ENCODE results near the gene CRYBG3. TPM values are rescaled to one million over a fixed set of nuclear protein-coding genes. Genes with fewer than 3 reads are reported as not detected.

CRYBG3 gene
- total and polyA plus RNA-seq, 2 of the 13 experiments (the other 11 are each of a cell fraction or from before 2014, with no cell fraction given), result 3.8 to 15.9 TPM

DNA sequence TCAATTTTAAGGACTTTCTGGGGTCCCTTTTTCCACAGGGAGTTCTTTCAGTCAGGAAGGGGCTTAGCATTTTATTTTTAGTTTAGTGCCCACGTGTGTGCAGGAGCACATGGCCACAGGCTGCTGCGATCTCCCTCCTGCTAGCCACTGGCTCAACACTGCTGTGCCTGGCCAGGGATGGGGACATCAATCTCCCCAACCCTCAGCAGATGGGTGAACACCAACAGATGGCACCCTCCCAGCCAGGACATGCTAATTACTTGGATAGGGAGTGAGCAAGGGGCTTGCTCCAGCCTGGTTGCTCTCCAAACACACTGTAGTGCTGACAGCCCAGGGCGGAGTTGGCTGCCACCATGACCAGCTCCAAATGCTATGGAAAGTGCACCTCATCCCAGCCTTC is 157.8 kb downstream of the CRYBG3 start:
- H3K4me3 ChIP-seq (replicated peaks in 1 of 3; ENCODE audit: insufficient read depth in 1 of 3, low read depth in 2 of 3, low read length in 3 of 3), result no peak overlapping the region
- no peak overlapping the region for H2AFZ ChIP-seq (ENCODE audit: low read length)
- H3K36me3 ChIP-seq (replicated peaks in 1 of 2; ENCODE audit: control insufficient read depth in 1 of 2, insufficient read depth in 2 of 2, low read length in 2 of 2), result no peaks in the 10 kb centered on the region
- H3K27me3 ChIP-seq (ENCODE audit: control insufficient read depth in 1 of 2, insufficient read depth in 2 of 2, low read length in 2 of 2), result no peaks in the 10 kb centered on the region
- H3K79me2 ChIP-seq (ENCODE audit: insufficient read depth, low read length), result no peaks in the 10 kb centered on the region
- CTCF ChIA-PET (ENCODE audit: low intra/inter-chr PET ratio, low total read pairs), result no interaction called here
- no peak for TF ChIP-seq KDM1A (CRISPR knock-in tag; IDR thresholded peaks at IDR 0.05)
- no peak for TF ChIP-seq ZNF496 (CRISPR knock-in tag; IDR thresholded peaks at IDR 0.05; ENCODE audit: insufficient replicate concordance)
- no peak for TF ChIP-seq SNRNP70 (IDR thresholded peaks at IDR 0.05; ENCODE audit: low read depth, low read length)
- TF ChIP-seq HOXA3 (CRISPR knock-in tag; IDR thresholded peaks at IDR 0.05), result no peak
- TF ChIP-seq ZNF891 (CRISPR knock-in tag; IDR thresholded peaks at IDR 0.05), result no peak
- peak; percentile 51 for TF ChIP-seq MAX (IDR thresholded peaks at IDR 0.05)
- TF ChIP-seq PAWR (CRISPR knock-in tag; IDR thresholded peaks at IDR 0.05; ENCODE audit: borderline replicate concordance), result no peak
- TF ChIP-seq, protein P1, sequence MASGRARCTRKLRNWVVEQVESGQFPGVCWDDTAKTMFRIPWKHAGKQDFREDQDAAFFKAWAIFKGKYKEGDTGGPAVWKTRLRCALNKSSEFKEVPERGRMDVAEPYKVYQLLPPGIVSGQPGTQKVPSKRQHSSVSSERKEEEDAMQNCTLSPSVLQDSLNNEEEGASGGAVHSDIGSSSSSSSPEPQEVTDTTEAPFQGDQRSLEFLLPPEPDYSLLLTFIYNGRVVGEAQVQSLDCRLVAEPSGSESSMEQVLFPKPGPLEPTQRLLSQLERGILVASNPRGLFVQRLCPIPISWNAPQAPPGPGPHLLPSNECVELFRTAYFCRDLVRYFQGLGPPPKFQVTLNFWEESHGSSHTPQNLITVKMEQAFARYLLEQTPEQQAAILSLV (CRISPR knock-in tag; IDR thresholded peaks at IDR 0.05; ENCODE audit: borderline replicate concordance), result no peak
- H3K9me3 ChIP-seq (ENCODE audit: low read length), result no peaks in the 10 kb centered on the region
- POLR2A ChIA-PET, result no interaction called here
- no peak overlapping the region for H3K9ac ChIP-seq (ENCODE audit: insufficient read depth, low read depth, low read length)
- H4K20me1 ChIP-seq (ENCODE audit: insufficient read depth, low read length), result no peaks in the 10 kb centered on the region
- in situ Hi-C loops (cut with HindIII; ENCODE audit: extremely low pct_ligation_motif_present, low pct_unique_long_range_greater_than_20kb) (no loop called here), intact Hi-C loops (cut with micrococcal nuclease; ENCODE audit: unreplicated experiment) (no loop called here)
- no TSS peak for BruUV-seq (replicated peaks)
- FAIRE-seq (no peak), ATAC-seq (peak; percentile 81), DNase-seq (ENCODE audit: low spot score) (peak; percentile 5)
- H3K4me2 ChIP-seq (ENCODE audit: low read depth, low read length), result no peak overlapping the region
- peaks cover 28% of the 10 kb centered on the region for H3K4me1 ChIP-seq (ENCODE audit: insufficient read depth, low read length)
- no peak overlapping the region for H3K27ac ChIP-seq (ENCODE audit: extremely low read length, insufficient read depth, low read length)
- WGBS (ENCODE audit: low lambda C conversion rate), result 79% methylated on average over 2 of the region's 3 CpGs

GRCh38 chr3:97981886-97982285 is 160.1 kb downstream of the CRYBG3 start:
- no peak for DNase-seq (ENCODE audit: low spot score)

More at GRCh38 chr3:97981886-97982285, 160.1 kb downstream of the CRYBG3 start:
- intact Hi-C loops (cut with micrococcal nuclease; ENCODE audit: unreplicated experiment) (no loop called here), in situ Hi-C loops (cut with HindIII; ENCODE audit: extremely low pct_ligation_motif_present, low pct_unique_long_range_greater_than_20kb) (no loop called here)
- Histone ChIP-seq H2AFZ (ENCODE audit: low read length) (no peak overlapping the region), H3K27ac (ENCODE audit: extremely low read length, insufficient read depth, low read length) (no peak overlapping the region), H3K79me2 (ENCODE audit: insufficient read depth, low read length) (no peaks in the 10 kb centered on the region), H3K4me2 (ENCODE audit: low read depth, low read length) (no peak overlapping the region), H3K9ac (ENCODE audit: insufficient read depth, low read depth, low read length) (no peak overlapping the region), H3K9me3 (ENCODE audit: low read length) (no peaks in the 10 kb centered on the region), H3K4me3 (replicated peaks in 1 of 3; ENCODE audit: insufficient read depth in 1 of 3, low read depth in 2 of 3, low read length in 3 of 3) (no peak overlapping the region), H3K27me3 (ENCODE audit: control insufficient read depth in 1 of 2, insufficient read depth in 2 of 2, low read length in 2 of 2) (no peaks in the 10 kb centered on the region), H4K20me1 (ENCODE audit: insufficient read depth, low read length) (no peaks in the 10 kb centered on the region), H3K36me3 (replicated peaks in 1 of 2; ENCODE audit: control insufficient read depth in 1 of 2, insufficient read depth in 2 of 2, low read length in 2 of 2) (no peaks in the 10 kb centered on the region), H3K4me1 (ENCODE audit: insufficient read depth, low read length) (peaks cover 28% of the 10 kb centered on the region)
- peak; percentile 49; the same call in 1 of the 2 replicates for TF ChIP-seq RARA (CRISPR knock-in tag; IDR thresholded peaks at IDR 0.05)
- peak; percentile 86 for TF ChIP-seq BCL6 (CRISPR knock-in tag; IDR thresholded peaks at IDR 0.05)
- TF ChIP-seq MYPOP (CRISPR knock-in tag; IDR thresholded peaks at IDR 0.05), result no peak
- TF ChIP-seq KAT8 (CRISPR knock-in tag; IDR thresholded peaks at IDR 0.05), result no peak
- no peak for TF ChIP-seq ZFP90 (CRISPR knock-in tag; IDR thresholded peaks at IDR 0.05; ENCODE audit: borderline replicate concordance)
- TF ChIP-seq NFE2L1 (CRISPR knock-in tag; IDR thresholded peaks at IDR 0.05; ENCODE audit: borderline replicate concordance), result no peak
- TF ChIP-seq, protein P2, sequence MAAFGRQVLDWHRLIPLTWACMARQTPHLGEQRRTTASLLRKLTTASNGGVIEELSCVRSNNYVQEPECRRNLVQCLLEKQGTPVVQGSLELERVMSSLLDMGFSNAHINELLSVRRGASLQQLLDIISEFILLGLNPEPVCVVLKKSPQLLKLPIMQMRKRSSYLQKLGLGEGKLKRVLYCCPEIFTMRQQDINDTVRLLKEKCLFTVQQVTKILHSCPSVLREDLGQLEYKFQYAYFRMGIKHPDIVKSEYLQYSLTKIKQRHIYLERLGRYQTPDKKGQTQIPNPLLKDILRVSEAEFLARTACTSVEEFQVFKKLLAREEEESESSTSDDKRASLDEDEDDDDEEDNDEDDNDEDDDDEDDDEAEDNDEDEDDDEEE (CRISPR knock-in tag; IDR thresholded peaks at IDR 0.05), result no peak
- no peak for TF ChIP-seq NR2C2 (CRISPR knock-in tag; IDR thresholded peaks at IDR 0.05; ENCODE audit: borderline replicate concordance)
- no peak for FAIRE-seq
- WGBS (ENCODE audit: low lambda C conversion rate), result 57% methylated on average over 3 of the region's 3 CpGs
- no peak for ATAC-seq
- BruUV-seq (replicated peaks), result no TSS peak
- CTCF ChIA-PET (ENCODE audit: low intra/inter-chr PET ratio, low total read pairs), result no interaction called here
- POLR2A ChIA-PET, result no interaction called here
